Kidney epithelial cell (primary cell): ENCODE data around the gene RNASE7. TPM values are rescaled to one million over a fixed set of nuclear protein-coding genes. Genes with fewer than 3 reads are reported as not detected.
"Not testable (repeated sequence)": the region's sequence is repeated elsewhere in the genome, so short reads cannot be mapped to it uniquely, and the experiment has no call there.

Experiments used
- DNase-seq: peaks from one replicate; pipeline ENCODE4 v3.0.0-alpha.2; 2010; ENCODE audit warnings: low read depth
- H3K27me3 ChIP-seq: 2 replicates; pipeline ENCODE4 v1.6.0; 2011; ENCODE audit warnings: low read length; ENCODE audit not compliant: control insufficient read depth, insufficient read depth
- H3K36me3 ChIP-seq: 2 replicates; pipeline ENCODE4 v1.5.1; 2011; ENCODE audit warnings: low read length; ENCODE audit not compliant: control insufficient read depth, insufficient read depth
- H3K4me3 ChIP-seq: 2 replicates; pipeline ENCODE4 v1.5.1; 2011; ENCODE audit warnings: low read depth, mild to moderate bottlenecking, control low read depth, low read length
- CTCF ChIP-seq: IDR thresholded peaks from 2 replicates; pipeline ENCODE4 v1.5.1; 2011; ENCODE audit warnings: mild to moderate bottlenecking, moderate library complexity, low read length, control low read depth, inconsistent platforms; ENCODE audit not compliant: insufficient read depth, poor library complexity, severe bottlenecking
- total RNA-seq: library from RNA; depleted of rRNA; stranded (reverse); fragments of >200 nt; gene quantifications from 2 replicates; pipeline ENCODE4 v1.2.3, GENCODE V29; 2015

The RNASE7 gene
- total RNA-seq, 1 donor from 2014 or later: not detected

DNA sequence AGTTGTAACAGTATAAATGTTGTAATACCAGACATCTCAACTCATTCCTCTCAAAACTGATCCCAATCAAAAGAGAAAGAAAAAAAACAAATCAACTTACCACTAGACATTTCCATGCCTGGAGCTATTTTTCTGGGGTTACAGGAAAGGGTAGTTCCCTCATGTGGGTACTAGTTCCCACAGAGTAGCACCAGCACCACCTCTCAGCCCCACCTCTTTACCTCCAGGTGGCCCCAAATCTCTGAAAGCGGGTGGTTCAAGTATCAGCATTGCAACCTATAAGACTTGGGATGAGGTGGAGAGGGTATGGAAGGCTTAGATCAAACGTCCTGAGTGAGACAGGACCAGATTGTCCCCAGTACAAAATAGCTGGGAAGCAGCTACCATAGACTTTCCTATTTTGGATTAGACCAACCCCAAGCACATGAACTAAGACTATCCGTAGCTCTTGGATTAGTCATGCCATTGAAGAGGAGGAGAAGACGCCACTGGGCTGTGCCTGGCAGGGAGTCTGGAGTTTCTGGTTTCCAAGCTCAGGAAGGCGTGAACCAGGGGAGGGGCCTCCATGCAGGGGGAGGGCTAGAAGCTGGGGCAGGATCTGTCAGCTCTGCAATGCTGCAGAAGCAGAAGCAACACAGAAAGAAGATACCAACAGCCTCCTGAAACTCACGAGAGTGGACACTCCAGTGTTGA, 43.3 kb upstream of the RNASE7 start, which contains the start of gene SLC39A2:
Gene SLC39A2 (plus strand): TSS at position 620 of the 693 bp plus-strand sequence. CDS start 154 bp downstream, outside the sequence.
- no peaks in the 10 kb centered on the region for H3K27me3 ChIP-seq
- peak; percentile 23 for DNase-seq
- H3K4me3 ChIP-seq: no peak within 1 kb of the TSS
- TF ChIP-seq CTCF: no peak
- peaks cover 4% of the 10 kb centered on the region for H3K36me3 ChIP-seq

DNA sequence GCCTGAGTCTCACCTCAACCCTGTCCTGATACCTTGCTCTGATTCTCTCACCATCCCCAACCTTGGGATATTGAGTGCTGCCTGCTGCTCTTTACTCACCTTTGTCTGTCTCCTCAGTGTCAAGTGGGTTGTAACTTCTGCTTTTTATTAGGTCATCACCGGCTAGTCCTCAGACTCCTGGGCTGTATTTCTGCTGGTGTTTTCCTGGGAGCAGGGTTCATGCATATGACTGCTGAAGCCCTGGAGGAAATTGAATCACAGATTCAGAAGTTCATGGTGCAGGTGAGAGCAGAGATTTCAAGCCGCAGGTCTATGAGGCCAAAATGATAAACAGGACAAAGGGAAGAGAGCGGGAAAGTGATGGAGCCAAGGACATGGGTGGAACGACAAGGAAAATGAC, 42.6 kb upstream of the RNASE7 start:
- TF ChIP-seq CTCF: no peak
- H3K27me3 ChIP-seq: no peaks in the 10 kb centered on the region
- H3K36me3 ChIP-seq: peaks cover 4% of the 10 kb centered on the region
- H3K4me3 ChIP-seq: no peak overlapping the region
- no peak for DNase-seq

DNA sequence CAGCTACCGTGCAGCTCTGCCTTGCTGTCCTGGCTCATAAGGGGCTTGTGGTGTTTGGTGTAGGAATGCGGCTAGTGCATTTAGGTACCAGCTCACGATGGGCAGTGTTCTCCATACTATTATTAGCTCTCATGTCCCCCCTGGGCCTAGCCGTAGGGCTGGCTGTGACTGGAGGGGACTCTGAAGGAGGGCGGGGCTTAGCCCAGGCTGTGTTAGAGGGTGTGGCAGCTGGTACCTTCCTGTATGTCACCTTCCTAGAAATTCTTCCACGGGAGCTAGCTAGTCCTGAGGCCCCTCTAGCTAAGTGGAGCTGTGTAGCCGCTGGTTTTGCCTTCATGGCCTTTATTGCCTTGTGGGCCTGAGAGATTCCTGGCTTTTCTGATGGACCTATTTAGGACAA, 40.9 kb upstream of the RNASE7 start:
- Histone ChIP-seq H3K36me3 (peaks cover 2% of the 10 kb centered on the region), H3K27me3 (no peaks in the 10 kb centered on the region), H3K4me3 (no peak overlapping the region)
- TF ChIP-seq CTCF: no peak
- DNase-seq: no peak

DNA sequence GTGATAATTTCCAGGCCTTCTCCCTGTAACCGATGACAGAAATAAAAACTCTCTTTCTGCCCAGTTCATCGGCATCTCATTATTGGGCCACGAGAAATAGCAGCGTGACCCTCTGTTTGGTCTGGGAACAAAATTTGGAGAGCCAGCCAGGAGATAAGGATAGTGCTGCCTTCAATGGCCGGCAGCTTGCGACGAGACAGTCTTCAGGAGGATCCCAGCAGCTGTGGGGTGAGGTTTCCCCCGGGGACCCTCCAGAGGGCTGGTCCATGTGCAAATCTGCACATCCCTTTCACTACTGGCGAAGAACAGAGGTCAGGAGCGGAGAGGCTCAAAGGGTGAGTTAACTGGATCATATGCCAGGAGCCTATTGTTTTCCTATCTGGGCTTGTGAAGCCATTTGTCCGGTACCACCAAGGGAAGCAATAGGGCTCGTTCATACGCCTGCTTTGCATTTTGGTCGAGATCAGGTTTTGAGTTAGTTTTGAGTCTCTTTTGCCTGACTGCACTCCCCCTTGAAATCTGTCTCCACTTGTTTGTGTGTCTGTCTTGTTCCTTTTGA, 38.3 kb upstream of the RNASE7 start:
- Histone ChIP-seq H3K4me3 (no peak overlapping the region), H3K36me3 (no peaks in the 10 kb centered on the region), H3K27me3 (no peaks in the 10 kb centered on the region)
- TF ChIP-seq CTCF: no peak
- no peak for DNase-seq

GRCh38 chr14:21009721-21010120, 32.4 kb upstream of the RNASE7 start:
- not testable (repeated sequence) for H3K36me3 ChIP-seq, DNase-seq, H3K27me3 ChIP-seq, H3K4me3 ChIP-seq

DNA sequence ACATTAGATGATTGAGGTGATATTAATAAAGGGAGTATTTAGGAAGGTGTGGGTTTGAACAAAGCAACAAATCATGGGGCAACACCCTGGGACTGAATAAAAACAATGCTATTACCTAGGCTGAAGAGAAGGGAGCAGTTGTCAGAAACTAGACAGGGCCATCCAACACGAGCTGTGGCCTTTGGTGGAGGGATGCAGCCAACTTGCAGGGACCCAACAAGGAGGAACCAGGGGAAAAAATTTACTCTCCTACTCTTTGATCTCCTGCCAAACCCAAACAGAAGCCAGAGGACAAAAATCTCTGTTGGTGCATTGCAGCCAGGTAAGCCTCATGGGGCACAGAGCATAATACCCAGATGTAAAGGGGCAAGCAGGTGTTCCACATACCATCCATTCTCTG, 31.0 kb upstream of the RNASE7 start:
- DNase-seq: no peak
- Histone ChIP-seq H3K27me3 (peaks cover 3% of the 10 kb centered on the region), H3K4me3 (no peak overlapping the region), H3K36me3 (no peaks in the 10 kb centered on the region)
- no peak for TF ChIP-seq CTCF
